Activated CD8-positive, alpha-beta memory T cell treated with anti-CD3 and anti-CD28 coated beads for 48 hours (primary cell): ENCODE results near the gene CCDC78.
"Not testable (repeated sequence)": the region's sequence is repeated elsewhere in the genome, so short reads cannot be mapped to it uniquely, and the experiment has no call there.

Experiments used
- DNase-seq, 3 experiments: peaks; one replicate each; pipeline ENCODE4 v3.0.0-alpha.2; 2020; ENCODE audit warnings: low read depth in 2 of 3, low spot score in 2 of 3

Gene CCDC78

GRCh38 chr16:761625-762513 is 35.6 kb upstream of the CCDC78 start:
- DNase-seq = no peak

- no peak for DNase-seq
Observed at GRCh38 chr16:760545-761343, 34.5 kb upstream of the CCDC78 start, which contains the start of gene MSLN. Gene MSLN, plus strand, starts transcription at chr16:760734. Its CDS starts 1,947 bp downstream, at chr16:762681.

- no peak for DNase-seq
Observed at GRCh38 chr16:760065-760464, 33.8 kb upstream of the CCDC78 start.

- DNase-seq = no peak
Observed at GRCh38 chr16:759110-759910, 33.1 kb upstream of the CCDC78 start.

- no peak for DNase-seq
Observed at GRCh38 chr16:756428-756827, 30.2 kb upstream of the CCDC78 start.

- DNase-seq = no peak
Observed at GRCh38 chr16:754656-755055, 28.4 kb upstream of the CCDC78 start.

GRCh38 chr16:754121-754607 is 27.9 kb upstream of the CCDC78 start:
- DNase-seq = not testable (repeated sequence)

- no peak for DNase-seq
Observed at GRCh38 chr16:752007-752312, 25.7 kb upstream of the CCDC78 start.

- DNase-seq = no peak
Observed at GRCh38 chr16:751152-752006, 25.1 kb upstream of the CCDC78 start.

GRCh38 chr16:750485-750884 is 24.2 kb upstream of the CCDC78 start:
- DNase-seq = no peak

GRCh38 chr16:749010-749409 is 22.8 kb upstream of the CCDC78 start:
- no peak for DNase-seq

GRCh38 chr16:747978-748746 is 21.9 kb upstream of the CCDC78 start:
- no peak for DNase-seq

GRCh38 chr16:746637-747036 is 20.4 kb upstream of the CCDC78 start:
- no peak for DNase-seq

- no peak for DNase-seq
Observed at GRCh38 chr16:745739-746138, 19.5 kb upstream of the CCDC78 start.

GRCh38 chr16:743794-744500 is 17.7 kb upstream of the CCDC78 start:
- DNase-seq = no peak

- DNase-seq = not testable (repeated sequence)
Observed at GRCh38 chr16:742894-743293, 16.7 kb upstream of the CCDC78 start.

GRCh38 chr16:741986-742629 is 15.9 kb upstream of the CCDC78 start:
- DNase-seq = no peak

GRCh38 chr16:740764-741505 is 14.7 kb upstream of the CCDC78 start, which contains the start of gene CIAO3:
Gene CIAO3, minus strand, starts transcription at chr16:740997. Its CDS starts 12 bp downstream, at chr16:740985.
- DNase-seq = peak; percentile 92 to 97 (median 97)
